Measurements from ENCODE around the gene NEO1.

DNA sequence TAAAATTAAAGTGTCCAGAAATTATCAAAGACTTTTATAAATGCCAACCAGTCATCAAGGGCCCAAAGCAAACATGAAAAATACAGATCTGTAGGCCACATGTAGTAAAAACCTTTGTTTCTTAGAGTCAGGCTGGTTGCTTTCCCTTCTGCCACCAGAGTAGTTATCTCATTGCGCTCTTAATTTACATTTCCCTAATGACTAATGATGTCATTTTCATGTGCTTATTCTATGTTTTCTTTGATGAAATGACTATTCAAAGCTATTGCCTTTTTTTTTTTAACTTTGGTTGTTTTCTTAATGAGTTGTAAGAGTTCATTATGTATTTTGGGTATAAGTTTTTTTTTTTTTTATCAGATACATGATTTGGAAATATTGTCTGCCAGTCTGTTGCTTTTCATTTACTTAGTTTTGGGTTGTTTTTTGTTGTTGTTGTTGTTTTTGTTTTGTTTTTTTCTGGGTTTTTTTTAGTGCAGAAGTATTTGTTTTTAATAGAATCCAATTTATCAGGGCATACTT, 175.9 kb downstream of the NEO1 start:
- TF ChIP-seq POLR2AphosphoS5 (IDR thresholded peaks at IDR 0.05; ENCODE audit: low read depth, low read length) (no peak), POLR2A (IDR thresholded peaks at IDR 0.05; ENCODE audit: low read depth, low read length) (no peak), SPI1 (IDR thresholded peaks at IDR 0.05; ENCODE audit: low read depth, low read length) (no peak)
